CD4-positive, alpha-beta T cell (primary cell): ENCODE data around the gene NBPF11. TPM values are rescaled to one million over a fixed set of nuclear protein-coding genes. Genes with fewer than 3 reads are reported as not detected.
"Not testable (repeated sequence)": the region's sequence is repeated elsewhere in the genome, so short reads cannot be mapped to it uniquely, and the experiment has no call there.

Experiments used
- ATAC-seq: fragments of 200-7000 bp; cut with Tn5 transposase; one replicate; pipeline ENCODE4 v1.10.0; 2022; ENCODE audit warnings: mild to moderate bottlenecking; ENCODE audit not compliant: poor library complexity
- CTCF ChIA-PET: fragments of 350-600 bp; sonication (Branson Sonifier 250); formaldehyde crosslinking; loops from one replicate; lab custom pipeline; 2021; ENCODE audit warnings: antibody characterized with exemption, inconsistent platforms; lab: Charles Lee
- POLR2A ChIA-PET: fragments of 350-600 bp; sonication (Branson Sonifier 250); formaldehyde crosslinking; loops from one replicate; lab custom pipeline; 2021; ENCODE audit warnings: antibody characterized with exemption, inconsistent platforms; lab: Charles Lee
- DNase-seq, 14 experiments: peaks; one replicate each; pipeline ENCODE4 v3.0.0-alpha.2; 2013 to 2020; ENCODE audit warnings: mixed read lengths in 2 of 14
- H3K27ac ChIP-seq, 2 donors: one replicate each; pipeline versions ENCODE4 v1.5.1 to v1.7.0; 2013; ENCODE audit warnings: low read length in 2 of 2, low read depth in 1 of 2, mild to moderate bottlenecking in 1 of 2
- H3K27me3 ChIP-seq, 2 experiments: 1 replicate in 1 of 2; 2 replicates in 1 of 2; pipeline versions ENCODE4 v1.6.1 to v1.7.0; 2013; ENCODE audit warnings: low read length in 2 of 2, control low read depth in 1 of 2, mild to moderate bottlenecking in 1 of 2, moderate library complexity in 1 of 2; ENCODE audit not compliant: insufficient read depth in 2 of 2, control insufficient read depth in 1 of 2
- H3K36me3 ChIP-seq: one replicate; pipeline ENCODE4 v1.6.1; 2013; ENCODE audit warnings: low read length, control low read depth; ENCODE audit not compliant: insufficient read depth
- H3K4me1 ChIP-seq: one replicate; pipeline ENCODE4 v1.6.1; 2013; ENCODE audit warnings: low read length, control low read depth; ENCODE audit not compliant: insufficient read depth
- H3K4me3 ChIP-seq: one replicate; pipeline ENCODE4 v1.5.1; 2013; ENCODE audit warnings: mild to moderate bottlenecking, low read length, moderate library complexity
- H3K9me3 ChIP-seq, 2 experiments: 1 replicate in 1 of 2; 2 replicates in 1 of 2; pipeline versions ENCODE4 v1.6.1 to v1.7.0; 2013; ENCODE audit warnings: low read length in 2 of 2, mild to moderate bottlenecking in 2 of 2, control low read depth in 1 of 2, moderate library complexity in 1 of 2; ENCODE audit not compliant: control insufficient read depth in 1 of 2, insufficient read depth in 1 of 2
- H3K27ac Mint-ChIP-seq: one replicate; pipeline ENCODE4 v1.8.0; 2020; ENCODE audit warnings: mixed read lengths
- H3K27me3 Mint-ChIP-seq: one replicate; pipeline ENCODE4 v1.8.0; 2021; ENCODE audit warnings: mixed read lengths
- H3K36me3 Mint-ChIP-seq: one replicate; pipeline ENCODE4 v1.8.0; 2021; ENCODE audit warnings: low read depth, mixed read lengths
- H3K4me1 Mint-ChIP-seq: one replicate; pipeline ENCODE4 v1.8.0; 2021; ENCODE audit warnings: low read depth, mixed read lengths
- H3K4me3 Mint-ChIP-seq: one replicate; pipeline ENCODE4 v1.8.0; 2020; ENCODE audit warnings: mild to moderate bottlenecking, mixed read lengths
- H3K9me3 Mint-ChIP-seq: one replicate; pipeline ENCODE4 v1.8.0; 2020; ENCODE audit warnings: mixed read lengths
- CTCF ChIP-seq: fragments of 200-600 bp; IDR thresholded peaks from one replicate; pipeline ENCODE4 v1.8.0; 2022; ENCODE audit warnings: antibody characterized with exemption, mild to moderate bottlenecking
- intact Hi-C, 2 experiments: fragments of 100-400 bp; cut with DNase I in 1 of 2; cut with micrococcal nuclease in 1 of 2; formaldehyde crosslinking; loops; one replicate each; pipeline versions ENCODE4 v1.15.1 to v1.9.0; 2023 to 2025; cut with DNase I, micrococcal nuclease
- total RNA-seq, 174 experiments: library from RNA in 2 of 174; stranded (reverse) in 2 of 174; gene quantifications; one replicate each; pipeline ENCODE4 v1.2.3 and lab custom pipeline; 2021 to 2026

Gene NBPF11
- total RNA-seq, 2 experiments from 2014 or later = 15.6 to 16.1 TPM

GRCh38 chr1:148171995-148172394 is 19.9 kb upstream of the NBPF11 start:
- H3K9me3 ChIP-seq, H3K27ac ChIP-seq, CTCF ChIA-PET, H3K36me3 Mint-ChIP-seq, H3K4me3 Mint-ChIP-seq, H3K9me3 Mint-ChIP-seq, H3K4me1 Mint-ChIP-seq, H3K4me3 ChIP-seq, DNase-seq, POLR2A ChIA-PET, H3K27me3 ChIP-seq, H3K27ac Mint-ChIP-seq, H3K4me1 ChIP-seq, ATAC-seq, H3K36me3 ChIP-seq, H3K27me3 Mint-ChIP-seq, intact Hi-C loops: not testable (repeated sequence)

GRCh38 chr1:148166558-148167492 is 14.7 kb upstream of the NBPF11 start:
- H3K4me3 Mint-ChIP-seq = no peak overlapping the region
- H3K4me1 Mint-ChIP-seq = no peaks in the 10 kb centered on the region
- ChIA-PET POLR2A (no interaction called here), CTCF (no interaction called here)
- Histone ChIP-seq H3K27ac (no peak overlapping the region), H3K27me3 (no peaks in the 10 kb centered on the region), H3K36me3 (no peaks in the 10 kb centered on the region), H3K9me3 (no peaks in the 10 kb centered on the region), H3K4me1 (no peaks in the 10 kb centered on the region), H3K4me3 (no peak overlapping the region)
- no peak overlapping the region for H3K27ac Mint-ChIP-seq
- H3K9me3 Mint-ChIP-seq = no peaks in the 10 kb centered on the region
- intact Hi-C loops = no loop called here
- ATAC-seq (no peak), DNase-seq (no peak)
- no peak for TF ChIP-seq CTCF
- peaks cover 17% of the 10 kb centered on the region for H3K27me3 Mint-ChIP-seq
- no peaks in the 10 kb centered on the region for H3K36me3 Mint-ChIP-seq

- Histone ChIP-seq H3K27me3 (no peaks in the 10 kb centered on the region), H3K4me3 (no peak overlapping the region), H3K36me3 (no peaks in the 10 kb centered on the region), H3K4me1 (no peaks in the 10 kb centered on the region), H3K27ac (no peak overlapping the region), H3K9me3 (peaks cover 0 to 4% of the 10 kb centered on the region in 2 experiments)
- POLR2A ChIA-PET = no interaction called here
- ATAC-seq (no peak), DNase-seq (no peak)
- CTCF ChIA-PET = no interaction called here
- H3K4me3 Mint-ChIP-seq = no peak overlapping the region
- H3K9me3 Mint-ChIP-seq = no peaks in the 10 kb centered on the region
- peaks cover 40% of the 10 kb centered on the region for H3K27me3 Mint-ChIP-seq
- H3K36me3 Mint-ChIP-seq = no peaks in the 10 kb centered on the region
- peaks cover 5% of the 10 kb centered on the region for H3K4me1 Mint-ChIP-seq
- no peak for TF ChIP-seq CTCF
- H3K27ac Mint-ChIP-seq = no peak overlapping the region
- intact Hi-C loops = no loop called here
These were observed 10.3 kb upstream of the NBPF11 start for GRCh38 chr1:148162363-148162762.
